ENCODE results near the gene SAP130.

The SAP130 gene

GRCh38 chr2:127951026-127951425 lies 76.8 kb downstream of the SAP130 start:
- DNase-seq (ENCODE audit: low read depth) = no peak
- H3K4me3 ChIP-seq (ENCODE audit: low read depth, low read length) = no peak overlapping the region
- TF ChIP-seq CTCF (IDR thresholded peaks at IDR 0.05; ENCODE audit: control insufficient read depth, extremely low read depth, insufficient read depth) = no peak

DNA sequence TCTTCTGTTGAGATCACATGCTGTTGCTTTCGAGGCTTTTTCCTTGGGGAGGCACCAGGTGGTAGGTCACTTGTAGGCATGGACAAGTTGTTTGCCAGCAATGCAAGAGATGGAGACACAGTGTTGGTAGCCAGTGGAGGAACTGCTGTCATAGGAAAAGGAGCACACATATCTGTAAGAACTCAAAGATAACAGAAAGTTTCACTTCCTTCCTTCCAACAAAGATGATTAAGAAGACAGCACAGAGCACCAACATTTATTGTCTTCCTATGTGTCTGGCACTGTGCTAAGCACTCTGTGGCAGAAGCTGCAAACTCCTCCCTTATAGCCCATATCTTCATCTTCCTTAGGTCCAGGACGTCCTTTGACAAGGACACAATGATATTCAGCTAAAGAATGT lies 77.6 kb downstream of the SAP130 start:
- no peak overlapping the region for H3K4me3 ChIP-seq (ENCODE audit: low read depth, low read length)
- DNase-seq (ENCODE audit: low read depth) = no peak
- no peak for TF ChIP-seq CTCF (IDR thresholded peaks at IDR 0.05; ENCODE audit: control insufficient read depth, extremely low read depth, insufficient read depth)

GRCh38 chr2:127945281-127945680 lies 82.6 kb downstream of the SAP130 start:
- TF ChIP-seq CTCF (IDR thresholded peaks at IDR 0.05; ENCODE audit: control insufficient read depth, extremely low read depth, insufficient read depth) = no peak
- no peak overlapping the region for H3K4me3 ChIP-seq (ENCODE audit: low read depth, low read length)
- no peak for DNase-seq (ENCODE audit: low read depth)

DNA sequence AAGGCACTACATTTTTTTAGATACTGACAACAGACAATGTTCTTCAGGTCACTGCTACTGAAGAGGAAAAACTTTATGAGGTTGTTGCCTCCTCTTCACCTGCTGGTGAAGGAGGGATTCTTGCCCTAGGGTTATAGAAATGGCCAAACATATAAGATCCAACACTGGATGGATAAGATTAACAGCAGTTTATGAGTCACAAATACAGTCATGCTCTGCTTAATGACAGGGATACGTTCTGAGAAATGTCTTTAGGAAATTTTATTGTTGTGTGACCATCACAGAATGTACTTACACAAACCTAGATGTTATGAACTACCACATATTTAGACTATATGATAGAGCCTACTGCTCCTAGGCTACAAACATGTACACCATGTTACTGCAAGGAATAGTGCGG lies 84.7 kb downstream of the SAP130 start:
- no peak for TF ChIP-seq CTCF (IDR thresholded peaks at IDR 0.05; ENCODE audit: control insufficient read depth, extremely low read depth, insufficient read depth)

GRCh38 chr2:127942002-127942401 lies 85.9 kb downstream of the SAP130 start:
- no peak for TF ChIP-seq CTCF (IDR thresholded peaks at IDR 0.05; ENCODE audit: control insufficient read depth, extremely low read depth, insufficient read depth)
- DNase-seq (ENCODE audit: low read depth) = no peak

More for the DNA sequence above, 84.7 kb downstream of the SAP130 start:
- no peak overlapping the region for H3K4me3 ChIP-seq (ENCODE audit: low read depth, low read length)
- DNase-seq (ENCODE audit: low read depth) = no peak

DNA sequence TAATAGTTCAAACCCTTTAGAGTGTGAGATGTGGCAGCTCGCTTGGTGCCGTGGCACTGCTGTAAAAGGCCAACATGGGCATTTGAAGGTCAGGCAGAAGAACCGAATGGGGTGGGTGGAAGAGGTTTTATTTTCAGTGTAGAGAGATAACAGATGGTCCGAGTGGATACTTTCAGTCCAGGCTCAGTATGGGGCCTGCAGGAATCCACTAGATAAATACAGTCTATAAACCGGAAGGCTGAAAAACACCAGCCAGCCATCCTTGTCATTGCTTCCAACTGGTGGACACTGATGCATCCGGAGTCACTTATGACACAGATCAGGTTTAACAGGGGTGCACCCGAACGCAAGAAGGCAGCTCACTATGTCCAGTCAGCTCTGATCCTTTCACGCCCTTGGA lies 86.4 kb downstream of the SAP130 start:
- H3K4me3 ChIP-seq (ENCODE audit: low read depth, low read length) = no peak overlapping the region
- no peak for DNase-seq (ENCODE audit: low read depth)
- TF ChIP-seq CTCF (IDR thresholded peaks at IDR 0.05; ENCODE audit: control insufficient read depth, extremely low read depth, insufficient read depth) = no peak

More at GRCh38 chr2:127942002-127942401, 85.9 kb downstream of the SAP130 start:
- H3K4me3 ChIP-seq (ENCODE audit: low read depth, low read length) = no peak overlapping the region

GRCh38 chr2:127940641-127941040 lies 87.2 kb downstream of the SAP130 start:
- TF ChIP-seq CTCF (IDR thresholded peaks at IDR 0.05; ENCODE audit: control insufficient read depth, extremely low read depth, insufficient read depth) = no peak
- H3K4me3 ChIP-seq (ENCODE audit: low read depth, low read length) = no peak overlapping the region
- DNase-seq (ENCODE audit: low read depth) = no peak

Measured in LNCaP clone FGC (cell line).